VCaP (cell line): ENCODE measurements around the gene CD52.

ENCODE experiments used
- H3K27ac ChIP-seq: fragments of 450-650 bp; 2 replicates; pipeline ENCODE4 v1.5.1; 2017
- CTCF ChIP-seq: fragments of 450-650 bp; conservative IDR thresholded peaks from 2 replicates; pipeline ENCODE4 v1.5.1; 2017; ENCODE audit warnings: mild to moderate bottlenecking, moderate library complexity

Gene CD52

GRCh38 chr1:26318338-26319064 lies 743 bp downstream of the CD52 start:
- TF ChIP-seq CTCF = no peak
- H3K27ac ChIP-seq = no peak overlapping the region

DNA sequence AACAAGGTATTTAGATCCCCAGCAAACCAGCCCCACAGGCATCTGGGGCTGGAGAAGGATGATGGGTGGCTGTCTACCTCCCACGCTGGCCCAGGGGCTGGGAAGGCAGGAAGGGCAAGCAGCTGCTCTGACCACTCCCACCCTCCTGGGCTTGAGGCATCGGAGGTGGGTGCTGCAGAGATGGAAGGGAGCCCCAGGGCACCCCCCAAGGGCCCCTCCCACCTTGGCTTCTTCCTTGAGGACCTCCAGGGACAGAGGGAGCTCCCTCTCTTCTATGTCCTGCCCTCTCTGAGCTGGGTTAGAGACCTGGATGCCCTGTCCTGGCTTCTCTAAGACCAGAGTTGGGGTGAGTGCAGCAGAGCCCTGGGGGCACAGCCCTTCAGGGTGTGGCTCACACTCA lies 3.1 kb downstream of the CD52 start:
- no peak overlapping the region for H3K27ac ChIP-seq
- no peak for TF ChIP-seq CTCF

DNA sequence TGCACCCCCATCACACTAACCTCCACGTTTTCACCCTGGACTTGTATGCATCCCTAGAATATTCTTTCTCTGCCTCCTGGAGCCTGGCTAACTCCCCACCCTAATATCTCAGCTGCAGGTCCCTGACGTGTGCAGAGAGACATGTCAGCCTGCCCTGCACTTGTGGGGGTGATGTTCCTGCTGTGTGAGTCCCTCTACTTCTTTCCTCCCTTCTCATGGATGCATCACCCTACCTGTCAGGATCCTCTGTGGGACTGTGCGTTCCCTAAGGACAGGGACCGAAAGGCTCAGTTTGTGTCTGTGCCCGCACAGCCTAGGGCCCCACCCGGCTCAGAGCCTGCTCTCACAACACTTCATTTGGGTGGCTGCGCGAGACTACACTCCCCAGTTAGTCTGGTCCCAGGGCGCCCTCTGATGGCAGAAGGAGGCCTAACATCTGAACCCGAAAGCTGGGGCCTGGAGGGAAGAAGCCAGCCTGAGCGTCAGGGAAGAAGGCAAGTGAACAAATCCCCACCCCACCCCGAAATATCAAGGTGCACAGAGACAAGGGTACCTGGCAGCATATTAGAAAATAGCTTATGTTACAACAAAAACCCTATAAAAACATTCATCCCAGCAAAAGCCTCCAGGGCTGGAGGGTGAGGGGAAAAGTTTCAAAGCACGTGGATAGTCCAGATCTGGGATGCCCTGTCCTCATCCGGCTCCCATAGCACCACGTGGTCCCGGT lies 3.7 kb downstream of the CD52 start:
- TF ChIP-seq CTCF = peak; percentile 86
- H3K27ac ChIP-seq = no peak overlapping the region

GRCh38 chr1:26322042-26322331 lies 4.2 kb downstream of the CD52 start:
- TF ChIP-seq CTCF = no peak
- no peak overlapping the region for H3K27ac ChIP-seq

- TF ChIP-seq CTCF = no peak
Observed at GRCh38 chr1:26323382-26323781, 5.6 kb downstream of the CD52 start.

GRCh38 chr1:26324550-26324949 lies 6.8 kb downstream of the CD52 start:
- no peak for TF ChIP-seq CTCF
- H3K27ac ChIP-seq = no peak overlapping the region

More at GRCh38 chr1:26323382-26323781, 5.6 kb downstream of the CD52 start:
- H3K27ac ChIP-seq = no peak overlapping the region

DNA sequence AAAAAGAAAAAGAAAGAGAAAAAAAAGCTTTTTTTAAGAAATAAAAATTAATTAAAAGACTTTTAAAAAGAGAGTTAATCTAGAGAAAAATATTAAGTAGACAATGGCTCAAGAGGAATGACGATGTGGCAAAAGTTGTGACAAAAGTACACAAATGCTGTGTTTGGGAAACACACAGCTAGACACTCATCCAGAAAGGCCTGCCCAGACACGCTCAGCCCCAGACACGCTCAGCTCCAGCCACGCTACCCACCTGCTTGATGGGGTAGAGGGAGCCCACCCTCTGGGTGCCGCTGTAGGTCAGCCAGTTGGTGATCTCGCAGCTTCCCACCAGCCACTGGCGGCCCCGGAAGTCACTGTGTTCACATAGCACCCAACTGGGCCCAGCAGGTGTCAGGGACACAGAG lies 10.2 kb downstream of the CD52 start:
- no peak for TF ChIP-seq CTCF
- no peak overlapping the region for H3K27ac ChIP-seq
